ENCODE measurements around the gene AHCYL2. TPM values are rescaled to one million over a fixed set of nuclear protein-coding genes. Genes with fewer than 3 reads are reported as not detected.

Gene AHCYL2
- total RNA-seq, 1 experiment from 2014 or later = 20.2 TPM

DNA sequence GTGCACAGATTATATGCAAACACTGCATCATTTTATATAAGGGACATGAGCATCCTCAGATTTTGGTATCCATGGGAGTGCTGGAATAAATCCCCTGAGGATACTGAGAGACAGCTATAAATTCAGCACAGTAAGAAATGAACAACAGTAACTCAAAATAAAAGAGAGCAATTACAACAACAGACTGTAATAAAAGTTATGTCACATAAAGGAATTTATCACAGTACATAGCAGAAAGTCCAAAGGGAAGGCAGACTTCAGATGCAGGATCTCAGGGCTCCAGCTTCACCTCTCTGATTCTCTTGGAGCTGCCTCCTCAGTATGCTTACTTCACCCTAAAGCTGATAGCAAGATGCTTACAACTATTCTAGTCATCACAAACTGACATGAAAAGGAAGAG, 165.5 kb downstream of the AHCYL2 start:
- H3K4me1 ChIP-seq (ENCODE audit: control insufficient read depth, insufficient read depth, low read length) = no peaks in the 10 kb centered on the region
- H3K27me3 ChIP-seq (ENCODE audit: control insufficient read depth, insufficient read depth, low read length) = no peaks in the 10 kb centered on the region
- in situ Hi-C loops (cut with HindIII; ENCODE audit: low pct_unique_long_range_greater_than_20kb, low sequenced_read_pairs) (no loop called here), intact Hi-C loops (cut with micrococcal nuclease; ENCODE audit: unreplicated experiment) (no loop called here)
- TF ChIP-seq POLR2AphosphoS5 (IDR thresholded peaks at IDR 0.05; ENCODE audit: low read depth, low read length) = no peak
- no peak for TF ChIP-seq TCF7L2 (IDR thresholded peaks at IDR 0.05; ENCODE audit: low read depth, low read length)
- TF ChIP-seq SIN3A (IDR thresholded peaks at IDR 0.05; ENCODE audit: borderline replicate concordance, insufficient read depth, low read depth, low read length) = no peak
- TF ChIP-seq, protein P1, sequence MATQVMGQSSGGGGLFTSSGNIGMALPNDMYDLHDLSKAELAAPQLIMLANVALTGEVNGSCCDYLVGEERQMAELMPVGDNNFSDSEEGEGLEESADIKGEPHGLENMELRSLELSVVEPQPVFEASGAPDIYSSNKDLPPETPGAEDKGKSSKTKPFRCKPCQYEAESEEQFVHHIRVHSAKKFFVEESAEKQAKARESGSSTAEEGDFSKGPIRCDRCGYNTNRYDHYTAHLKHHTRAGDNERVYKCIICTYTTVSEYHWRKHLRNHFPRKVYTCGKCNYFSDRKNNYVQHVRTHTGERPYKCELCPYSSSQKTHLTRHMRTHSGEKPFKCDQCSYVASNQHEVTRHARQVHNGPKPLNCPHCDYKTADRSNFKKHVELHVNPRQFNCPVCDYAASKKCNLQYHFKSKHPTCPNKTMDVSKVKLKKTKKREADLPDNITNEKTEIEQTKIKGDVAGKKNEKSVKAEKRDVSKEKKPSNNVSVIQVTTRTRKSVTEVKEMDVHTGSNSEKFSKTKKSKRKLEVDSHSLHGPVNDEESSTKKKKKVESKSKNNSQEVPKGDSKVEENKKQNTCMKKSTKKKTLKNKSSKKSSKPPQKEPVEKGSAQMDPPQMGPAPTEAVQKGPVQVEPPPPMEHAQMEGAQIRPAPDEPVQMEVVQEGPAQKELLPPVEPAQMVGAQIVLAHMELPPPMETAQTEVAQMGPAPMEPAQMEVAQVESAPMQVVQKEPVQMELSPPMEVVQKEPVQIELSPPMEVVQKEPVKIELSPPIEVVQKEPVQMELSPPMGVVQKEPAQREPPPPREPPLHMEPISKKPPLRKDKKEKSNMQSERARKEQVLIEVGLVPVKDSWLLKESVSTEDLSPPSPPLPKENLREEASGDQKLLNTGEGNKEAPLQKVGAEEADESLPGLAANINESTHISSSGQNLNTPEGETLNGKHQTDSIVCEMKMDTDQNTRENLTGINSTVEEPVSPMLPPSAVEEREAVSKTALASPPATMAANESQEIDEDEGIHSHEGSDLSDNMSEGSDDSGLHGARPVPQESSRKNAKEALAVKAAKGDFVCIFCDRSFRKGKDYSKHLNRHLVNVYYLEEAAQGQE (IDR thresholded peaks at IDR 0.05; ENCODE audit: insufficient read depth in 1 of 2, low read depth in 2 of 2, low read length in 1 of 2) = no peak
- TF ChIP-seq, protein P2, sequence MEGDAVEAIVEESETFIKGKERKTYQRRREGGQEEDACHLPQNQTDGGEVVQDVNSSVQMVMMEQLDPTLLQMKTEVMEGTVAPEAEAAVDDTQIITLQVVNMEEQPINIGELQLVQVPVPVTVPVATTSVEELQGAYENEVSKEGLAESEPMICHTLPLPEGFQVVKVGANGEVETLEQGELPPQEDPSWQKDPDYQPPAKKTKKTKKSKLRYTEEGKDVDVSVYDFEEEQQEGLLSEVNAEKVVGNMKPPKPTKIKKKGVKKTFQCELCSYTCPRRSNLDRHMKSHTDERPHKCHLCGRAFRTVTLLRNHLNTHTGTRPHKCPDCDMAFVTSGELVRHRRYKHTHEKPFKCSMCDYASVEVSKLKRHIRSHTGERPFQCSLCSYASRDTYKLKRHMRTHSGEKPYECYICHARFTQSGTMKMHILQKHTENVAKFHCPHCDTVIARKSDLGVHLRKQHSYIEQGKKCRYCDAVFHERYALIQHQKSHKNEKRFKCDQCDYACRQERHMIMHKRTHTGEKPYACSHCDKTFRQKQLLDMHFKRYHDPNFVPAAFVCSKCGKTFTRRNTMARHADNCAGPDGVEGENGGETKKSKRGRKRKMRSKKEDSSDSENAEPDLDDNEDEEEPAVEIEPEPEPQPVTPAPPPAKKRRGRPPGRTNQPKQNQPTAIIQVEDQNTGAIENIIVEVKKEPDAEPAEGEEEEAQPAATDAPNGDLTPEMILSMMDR (IDR thresholded peaks at IDR 0.05) = no peak
- H3K4me3 ChIP-seq (ENCODE audit: low read depth in 2 of 2, low read length in 2 of 2) = no peak overlapping the region
- BruUV-seq (replicated peaks) = no TSS peak
- H3K27ac ChIP-seq (ENCODE audit: low read length) = no peak overlapping the region
- ChIA-PET CTCF (no interaction called here), POLR2A (no interaction called here)
- no peaks in the 10 kb centered on the region for H3K9me3 ChIP-seq (ENCODE audit: control insufficient read depth, insufficient read depth, low read depth, low read length)
- DNase-seq (ENCODE audit: low read depth, low spot score) (no peak), ATAC-seq (no peak)
- H3K36me3 ChIP-seq (ENCODE audit: control insufficient read depth, insufficient read depth, low read length) = no peaks in the 10 kb centered on the region

DNA sequence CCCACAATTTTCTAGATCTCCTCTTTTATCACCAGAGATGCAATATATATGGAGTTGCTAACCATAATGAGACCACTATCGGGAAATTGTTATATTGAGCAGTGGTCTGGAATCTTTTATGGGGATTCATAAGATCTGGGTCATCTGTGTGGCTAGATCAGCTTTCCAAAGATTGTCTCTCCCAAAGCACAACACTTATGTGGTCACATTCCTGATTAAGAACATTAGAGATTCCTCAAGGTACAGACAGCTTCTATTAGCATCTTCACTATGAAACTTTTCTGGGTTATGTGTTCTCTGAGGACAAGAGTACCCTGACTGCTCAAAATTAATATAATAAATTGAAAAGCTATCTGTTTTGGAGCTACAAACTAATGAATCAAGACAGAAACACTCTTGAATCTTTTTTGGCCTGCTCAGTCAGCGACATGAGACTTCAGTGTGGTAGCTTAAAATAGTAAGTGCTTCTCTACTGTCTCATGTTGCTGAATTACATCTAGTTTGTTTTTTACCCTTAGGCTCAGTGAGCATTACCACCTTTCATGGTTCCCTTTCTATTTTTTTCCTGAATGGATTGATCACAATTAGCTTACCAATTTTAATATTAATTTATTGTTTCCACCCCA, 166.8 kb downstream of the AHCYL2 start:
- Histone ChIP-seq H3K36me3 (ENCODE audit: control insufficient read depth, insufficient read depth, low read length) (no peaks in the 10 kb centered on the region), H3K4me1 (ENCODE audit: control insufficient read depth, insufficient read depth, low read length) (no peaks in the 10 kb centered on the region), H3K27me3 (ENCODE audit: control insufficient read depth, insufficient read depth, low read length) (no peaks in the 10 kb centered on the region), H3K9me3 (ENCODE audit: control insufficient read depth, insufficient read depth, low read depth, low read length) (no peaks in the 10 kb centered on the region), H3K27ac (ENCODE audit: low read length) (no peak overlapping the region), H3K4me3 (ENCODE audit: low read depth in 2 of 2, low read length in 2 of 2) (no peak overlapping the region)
- in situ Hi-C loops (cut with HindIII; ENCODE audit: low pct_unique_long_range_greater_than_20kb, low sequenced_read_pairs) = no loop called here
- no peak for DNase-seq (ENCODE audit: low read depth, low spot score)
- intact Hi-C loops (cut with micrococcal nuclease; ENCODE audit: unreplicated experiment) = no loop called here
- ChIA-PET POLR2A (no interaction called here), CTCF (no interaction called here)
- TF ChIP-seq POLR2AphosphoS5 (IDR thresholded peaks at IDR 0.05; ENCODE audit: low read depth, low read length) (no peak), SIN3A (IDR thresholded peaks at IDR 0.05; ENCODE audit: borderline replicate concordance, insufficient read depth, low read depth, low read length) (no peak), TCF7L2 (IDR thresholded peaks at IDR 0.05; ENCODE audit: low read depth, low read length) (no peak)
- TF ChIP-seq, protein P2 (IDR thresholded peaks at IDR 0.05) = no peak
- TF ChIP-seq, protein P1 (IDR thresholded peaks at IDR 0.05; ENCODE audit: insufficient read depth in 1 of 2, low read depth in 2 of 2, low read length in 1 of 2) = no peak
- no TSS peak for BruUV-seq (replicated peaks)
- no peak for ATAC-seq
